Loucy (cell line): ENCODE measurements around the gene PKNOX2.

Experiments used
- H2AFZ ChIP-seq: fragments of 200-600 bp; sonication (generic); 2 replicates; pipeline ENCODE4 v1.6.0; 2016; ENCODE audit warnings: antibody characterized with exemption, mild to moderate bottlenecking, low read length, moderate library complexity
- H3F3A ChIP-seq: fragments of 200-600 bp; 2 replicates; pipeline ENCODE4 v1.6.0; 2016; ENCODE audit warnings: antibody characterized with exemption, low read depth, mild to moderate bottlenecking
- H3K27me3 ChIP-seq: fragments of 200-600 bp; sonication (generic); 2 replicates; pipeline ENCODE4 v1.6.1; 2014; ENCODE audit warnings: low read length, mild to moderate bottlenecking; ENCODE audit not compliant: insufficient read depth, poor library complexity, severe bottlenecking
- H3K36me3 ChIP-seq: fragments of 200-600 bp; sonication (generic); 2 replicates; pipeline ENCODE4 v1.6.1; 2016; ENCODE audit warnings: low read length; ENCODE audit not compliant: insufficient read depth
- H3K4me1 ChIP-seq: fragments of 200-600 bp; sonication (generic); 2 replicates; pipeline ENCODE4 v1.5.1; 2014; ENCODE audit warnings: low read length, mild to moderate bottlenecking; ENCODE audit not compliant: insufficient read depth, poor library complexity, severe bottlenecking
- H3K4me2 ChIP-seq: fragments of 200-600 bp; sonication (generic); 2 replicates; pipeline ENCODE4 v1.6.0; 2014; ENCODE audit warnings: antibody characterized with exemption, low read length, low read depth, mild to moderate bottlenecking; ENCODE audit not compliant: poor library complexity, severe bottlenecking
- H3K4me3 ChIP-seq: fragments of 200-600 bp; sonication (generic); 2 replicates; pipeline ENCODE4 v1.5.1; 2014; ENCODE audit warnings: low read length, mild to moderate bottlenecking, mixed read lengths; ENCODE audit not compliant: poor library complexity, severe bottlenecking
- H3K79me2 ChIP-seq: fragments of 200-600 bp; sonication (generic); 2 replicates; pipeline ENCODE4 v1.6.1; 2014; ENCODE audit warnings: low read length; ENCODE audit not compliant: insufficient read depth
- H3K9ac ChIP-seq: fragments of 200-600 bp; sonication (generic); 2 replicates; pipeline ENCODE4 v1.6.0; 2014; ENCODE audit warnings: mild to moderate bottlenecking, low read depth, low read length, moderate library complexity; ENCODE audit not compliant: poor library complexity, severe bottlenecking
- H3K9me2 ChIP-seq: fragments of 200-600 bp; sonication (generic); replicated peaks from 2 replicates; pipeline ENCODE4 v1.6.1; 2016; ENCODE audit warnings: low read depth, low read length, mixed read lengths
- H3K9me3 ChIP-seq: fragments of 200-600 bp; sonication (generic); 2 replicates; pipeline ENCODE4 v1.6.1; 2014; ENCODE audit warnings: mild to moderate bottlenecking, antibody characterized with exemption, low read length, low read depth; ENCODE audit not compliant: insufficient read depth
- H4K20me1 ChIP-seq: fragments of 200-600 bp; sonication (generic); 2 replicates; pipeline ENCODE4 v1.6.0; 2014; ENCODE audit warnings: antibody characterized with exemption, low read length, mild to moderate bottlenecking; ENCODE audit not compliant: insufficient read depth, poor library complexity, severe bottlenecking
- CTCF ChIP-seq: fragments of 200-600 bp; sonication (generic); conservative IDR thresholded peaks from 2 replicates; pipeline ENCODE4 v1.5.1; 2014; ENCODE audit warnings: mild to moderate bottlenecking, antibody characterized with exemption, low read length
- EZH2phosphoT487 ChIP-seq: fragments of 200-600 bp; IDR thresholded peaks from 2 replicates; pipeline ENCODE4 v1.6.1; 2018; ENCODE audit warnings: antibody characterized with exemption, mild to moderate bottlenecking, moderate library complexity, borderline replicate concordance

PKNOX2 gene

GRCh38 chr11:125317416-125317815 lies 152.9 kb downstream of the PKNOX2 start:
- Histone ChIP-seq H3K9me2 (no peaks in the 10 kb centered on the region), H2AFZ (no peak overlapping the region), H3K27me3 (no peaks in the 10 kb centered on the region), H3F3A (no peaks in the 10 kb centered on the region), H3K9ac (no peak overlapping the region), H3K9me3 (no peaks in the 10 kb centered on the region; the same call in 1 of the 2 replicates), H3K36me3 (no peaks in the 10 kb centered on the region), H3K4me1 (no peaks in the 10 kb centered on the region), H3K4me2 (no peak overlapping the region), H4K20me1 (no peaks in the 10 kb centered on the region), H3K79me2 (no peaks in the 10 kb centered on the region), H3K4me3 (no peak overlapping the region)
- TF ChIP-seq EZH2phosphoT487 (no peak), CTCF (no peak)

- no peaks in the 10 kb centered on the region for H3F3A ChIP-seq
- no peaks in the 10 kb centered on the region; the same call in 1 of the 2 replicates for H3K9me3 ChIP-seq
- H3K9me2 ChIP-seq, result no peaks in the 10 kb centered on the region
- no peaks in the 10 kb centered on the region for H3K27me3 ChIP-seq
- H4K20me1 ChIP-seq, result no peaks in the 10 kb centered on the region
- no peak overlapping the region for H3K4me2 ChIP-seq
- no peaks in the 10 kb centered on the region for H3K36me3 ChIP-seq
- TF ChIP-seq CTCF (no peak), EZH2phosphoT487 (no peak)
- no peak overlapping the region for H3K9ac ChIP-seq
- no peak overlapping the region for H2AFZ ChIP-seq
- H3K4me3 ChIP-seq, result no peak overlapping the region
- no peaks in the 10 kb centered on the region for H3K4me1 ChIP-seq
- H3K79me2 ChIP-seq, result no peaks in the 10 kb centered on the region
Observed at GRCh38 chr11:125319649-125320048, 155.1 kb downstream of the PKNOX2 start.

- Histone ChIP-seq H3F3A (no peaks in the 10 kb centered on the region), H2AFZ (no peak overlapping the region), H3K4me1 (no peaks in the 10 kb centered on the region), H3K79me2 (no peaks in the 10 kb centered on the region), H3K36me3 (no peaks in the 10 kb centered on the region), H3K27me3 (no peaks in the 10 kb centered on the region), H4K20me1 (no peaks in the 10 kb centered on the region), H3K9me3 (no peaks in the 10 kb centered on the region; the same call in 1 of the 2 replicates), H3K9ac (no peak overlapping the region), H3K4me2 (no peak overlapping the region), H3K9me2 (no peaks in the 10 kb centered on the region), H3K4me3 (no peak overlapping the region)
- TF ChIP-seq CTCF (no peak), EZH2phosphoT487 (no peak)
Observed at GRCh38 chr11:125320347-125321076, 156.0 kb downstream of the PKNOX2 start.
